ENCODE measurements around the gene CYP2B6. TPM values are rescaled to one million over a fixed set of nuclear protein-coding genes. Genes with fewer than 3 reads are reported as not detected.

Gene CYP2B6
- total and polyA plus RNA-seq, 2 of the 13 experiments (the other 11 are each of a cell fraction or from before 2014, with no cell fraction given): 0.09 TPM; not detected in 1

DNA sequence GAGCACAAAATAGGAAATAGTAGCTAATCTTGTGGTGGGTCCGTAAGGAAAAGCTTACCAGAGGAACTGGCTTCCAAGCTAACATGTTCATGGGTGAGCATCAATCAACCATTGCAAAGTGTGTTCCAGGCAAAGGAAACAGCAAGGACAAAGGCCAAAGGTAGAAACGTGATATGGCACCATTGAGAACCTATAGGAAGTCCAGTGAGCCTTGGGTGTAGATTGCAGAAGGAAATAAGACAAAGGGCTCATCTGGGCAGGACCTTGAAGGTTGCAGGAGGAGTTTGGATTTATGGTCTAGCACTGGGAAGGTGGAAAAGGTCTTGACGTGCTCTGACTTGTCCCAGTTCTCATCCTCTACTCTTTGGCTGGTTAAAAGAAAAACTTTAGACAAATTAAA is 22.3 kb downstream of the CYP2B6 start:
- ATAC-seq: no peak
- H3K4me3 ChIP-seq (replicated peaks in 1 of 3; ENCODE audit: insufficient read depth in 1 of 3, low read depth in 2 of 3, low read length in 3 of 3): no peak overlapping the region
- intact Hi-C loops (cut with micrococcal nuclease; ENCODE audit: unreplicated experiment): no loop called here
- TF ChIP-seq CEBPG (CRISPR knock-in tag; IDR thresholded peaks at IDR 0.05) (no peak), ZNF354B (CRISPR knock-in tag; IDR thresholded peaks at IDR 0.05) (no peak)
- TF ChIP-seq, protein P1, sequence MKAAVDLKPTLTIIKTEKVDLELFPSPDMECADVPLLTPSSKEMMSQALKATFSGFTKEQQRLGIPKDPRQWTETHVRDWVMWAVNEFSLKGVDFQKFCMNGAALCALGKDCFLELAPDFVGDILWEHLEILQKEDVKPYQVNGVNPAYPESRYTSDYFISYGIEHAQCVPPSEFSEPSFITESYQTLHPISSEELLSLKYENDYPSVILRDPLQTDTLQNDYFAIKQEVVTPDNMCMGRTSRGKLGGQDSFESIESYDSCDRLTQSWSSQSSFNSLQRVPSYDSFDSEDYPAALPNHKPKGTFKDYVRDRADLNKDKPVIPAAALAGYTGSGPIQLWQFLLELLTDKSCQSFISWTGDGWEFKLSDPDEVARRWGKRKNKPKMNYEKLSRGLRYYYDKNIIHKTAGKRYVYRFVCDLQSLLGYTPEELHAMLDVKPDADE (CRISPR knock-in tag; IDR thresholded peaks at IDR 0.05): no peak
- no peaks in the 10 kb centered on the region for H3K36me3 ChIP-seq (replicated peaks in 1 of 2; ENCODE audit: control insufficient read depth in 1 of 2, insufficient read depth in 2 of 2, low read length in 2 of 2)
- H4K20me1 ChIP-seq (ENCODE audit: insufficient read depth, low read length): no peaks in the 10 kb centered on the region
- H2AFZ ChIP-seq (ENCODE audit: low read length): no peak overlapping the region
- no peak for FAIRE-seq
- no peak overlapping the region for H3K27ac ChIP-seq (ENCODE audit: extremely low read length, insufficient read depth, low read length)
- in situ Hi-C loops (cut with HindIII; ENCODE audit: extremely low pct_ligation_motif_present, low pct_unique_long_range_greater_than_20kb): no loop called here
- no TSS peak for BruUV-seq (replicated peaks)
- H3K27me3 ChIP-seq (ENCODE audit: control insufficient read depth in 1 of 2, insufficient read depth in 2 of 2, low read length in 2 of 2): peaks cover 0 to 20% of the 10 kb centered on the region in 2 experiments; a peak in 2 of 5 replicates
- DNase-seq (ENCODE audit: low spot score): no peak
- CTCF ChIA-PET (ENCODE audit: low intra/inter-chr PET ratio, low total read pairs): no interaction called here
- H3K9me3 ChIP-seq (ENCODE audit: low read length): no peaks in the 10 kb centered on the region
- no peak overlapping the region for H3K9ac ChIP-seq (ENCODE audit: insufficient read depth, low read depth, low read length)
- H3K79me2 ChIP-seq (ENCODE audit: insufficient read depth, low read length): no peaks in the 10 kb centered on the region
- 1% methylated on average over 3 of the region's 3 CpGs for WGBS (ENCODE audit: low lambda C conversion rate)
- POLR2A ChIA-PET: no interaction called here
- no peak overlapping the region for H3K4me2 ChIP-seq (ENCODE audit: low read depth, low read length)
- no peaks in the 10 kb centered on the region for H3K4me1 ChIP-seq (ENCODE audit: insufficient read depth, low read length)

DNA sequence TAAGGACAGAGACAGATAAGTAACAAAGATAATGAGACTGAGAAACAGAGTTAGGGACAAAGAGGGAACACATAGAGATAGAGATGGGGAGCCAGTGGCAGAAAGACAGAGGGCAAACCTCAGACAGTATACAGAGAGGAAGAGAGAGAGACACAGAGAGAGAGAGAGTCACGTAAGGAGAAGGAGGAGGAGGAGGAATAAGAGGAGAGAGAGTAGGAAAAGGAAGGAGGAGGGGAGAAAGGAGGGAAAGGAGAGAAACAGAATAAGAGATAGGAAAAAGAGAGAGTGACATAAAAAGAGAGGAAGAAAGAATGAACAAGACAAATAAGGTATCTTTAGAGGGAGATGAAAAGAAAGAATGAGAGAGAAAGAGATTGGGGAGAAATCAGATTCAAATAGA is 23.6 kb downstream of the CYP2B6 start:
- no peak overlapping the region for H3K4me3 ChIP-seq (replicated peaks in 1 of 3; ENCODE audit: insufficient read depth in 1 of 3, low read depth in 2 of 3, low read length in 3 of 3)
- H3K4me2 ChIP-seq (ENCODE audit: low read depth, low read length): no peak overlapping the region
- in situ Hi-C loops (cut with HindIII; ENCODE audit: extremely low pct_ligation_motif_present, low pct_unique_long_range_greater_than_20kb) (no loop called here), intact Hi-C loops (cut with micrococcal nuclease; ENCODE audit: unreplicated experiment) (no loop called here)
- peaks cover 0 to 18% of the 10 kb centered on the region in 2 experiments; a peak in 2 of 5 replicates for H3K27me3 ChIP-seq (ENCODE audit: control insufficient read depth in 1 of 2, insufficient read depth in 2 of 2, low read length in 2 of 2)
- no peaks in the 10 kb centered on the region for H3K4me1 ChIP-seq (ENCODE audit: insufficient read depth, low read length)
- ATAC-seq (no peak), FAIRE-seq (no peak), DNase-seq (ENCODE audit: low spot score) (no peak)
- TF ChIP-seq BORCS8-MEF2B (CRISPR knock-in tag; IDR thresholded peaks at IDR 0.05): no peak
- TF ChIP-seq ZNF337 (CRISPR knock-in tag; IDR thresholded peaks at IDR 0.05; ENCODE audit: borderline replicate concordance, low read depth): no peak
- TF ChIP-seq, protein P2, sequence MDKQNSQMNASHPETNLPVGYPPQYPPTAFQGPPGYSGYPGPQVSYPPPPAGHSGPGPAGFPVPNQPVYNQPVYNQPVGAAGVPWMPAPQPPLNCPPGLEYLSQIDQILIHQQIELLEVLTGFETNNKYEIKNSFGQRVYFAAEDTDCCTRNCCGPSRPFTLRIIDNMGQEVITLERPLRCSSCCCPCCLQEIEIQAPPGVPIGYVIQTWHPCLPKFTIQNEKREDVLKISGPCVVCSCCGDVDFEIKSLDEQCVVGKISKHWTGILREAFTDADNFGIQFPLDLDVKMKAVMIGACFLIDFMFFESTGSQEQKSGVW (CRISPR knock-in tag; IDR thresholded peaks at IDR 0.05; ENCODE audit: borderline replicate concordance): no peak
- H4K20me1 ChIP-seq (ENCODE audit: insufficient read depth, low read length): no peaks in the 10 kb centered on the region
- no peaks in the 10 kb centered on the region for H3K79me2 ChIP-seq (ENCODE audit: insufficient read depth, low read length)
- no peak overlapping the region for H3K27ac ChIP-seq (ENCODE audit: extremely low read length, insufficient read depth, low read length)
- ChIA-PET CTCF (ENCODE audit: low intra/inter-chr PET ratio, low total read pairs) (no interaction called here), POLR2A (no interaction called here)
- no peaks in the 10 kb centered on the region for H3K36me3 ChIP-seq (replicated peaks in 1 of 2; ENCODE audit: control insufficient read depth in 1 of 2, insufficient read depth in 2 of 2, low read length in 2 of 2)
- BruUV-seq (replicated peaks): no TSS peak
- WGBS (ENCODE audit: low lambda C conversion rate): 0% methylated on average over 1 of the region's 1 CpG
- no peak overlapping the region for H2AFZ ChIP-seq (ENCODE audit: low read length)
- no peaks in the 10 kb centered on the region for H3K9me3 ChIP-seq (ENCODE audit: low read length)
- H3K9ac ChIP-seq (ENCODE audit: insufficient read depth, low read depth, low read length): no peak overlapping the region

Data from HepG2 (cell line).